OCI-LY1 (cell line): ENCODE results near the gene DUS3L.

Experiments used
- EZH2 ChIP-seq: fragments of 200-600 bp; sonication (generic), shearing (Covaris generic); IDR thresholded peaks from 2 replicates; pipeline ENCODE4 v1.8.0; 2017; ENCODE audit warnings: borderline replicate concordance, mixed run types, mild to moderate bottlenecking, antibody characterized with exemption, low read length, moderate library complexity, mixed read lengths
- TF ChIP-seq, protein P1 (sequence below): fragments of 200-600 bp; sonication (generic), shearing (Covaris generic); IDR thresholded peaks from 2 replicates; pipeline ENCODE4 v1.5.1; 2017; ENCODE audit warnings: mild to moderate bottlenecking, antibody characterized with exemption, low read length, moderate library complexity, mixed read lengths

DNA sequence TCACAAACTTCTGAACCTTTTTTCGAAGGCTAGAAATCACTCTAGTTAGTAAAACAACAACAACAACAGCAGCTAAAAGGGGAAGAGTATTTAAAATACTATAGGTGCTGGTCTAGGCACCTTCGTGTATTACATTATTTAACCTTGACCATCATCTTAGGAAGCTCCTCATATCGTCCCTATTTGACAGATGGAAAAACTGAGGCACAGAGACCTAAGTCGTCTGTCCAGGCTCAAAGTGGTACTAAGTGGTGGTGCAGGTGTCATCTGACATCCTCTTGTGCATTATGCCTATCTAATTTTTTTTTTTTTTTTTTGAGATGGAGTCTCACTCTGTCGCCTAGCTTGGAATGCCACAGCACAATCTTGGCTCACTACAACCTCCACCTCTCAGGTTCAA, 41.5 kb downstream of the DUS3L start:
- TF ChIP-seq, protein P1, sequence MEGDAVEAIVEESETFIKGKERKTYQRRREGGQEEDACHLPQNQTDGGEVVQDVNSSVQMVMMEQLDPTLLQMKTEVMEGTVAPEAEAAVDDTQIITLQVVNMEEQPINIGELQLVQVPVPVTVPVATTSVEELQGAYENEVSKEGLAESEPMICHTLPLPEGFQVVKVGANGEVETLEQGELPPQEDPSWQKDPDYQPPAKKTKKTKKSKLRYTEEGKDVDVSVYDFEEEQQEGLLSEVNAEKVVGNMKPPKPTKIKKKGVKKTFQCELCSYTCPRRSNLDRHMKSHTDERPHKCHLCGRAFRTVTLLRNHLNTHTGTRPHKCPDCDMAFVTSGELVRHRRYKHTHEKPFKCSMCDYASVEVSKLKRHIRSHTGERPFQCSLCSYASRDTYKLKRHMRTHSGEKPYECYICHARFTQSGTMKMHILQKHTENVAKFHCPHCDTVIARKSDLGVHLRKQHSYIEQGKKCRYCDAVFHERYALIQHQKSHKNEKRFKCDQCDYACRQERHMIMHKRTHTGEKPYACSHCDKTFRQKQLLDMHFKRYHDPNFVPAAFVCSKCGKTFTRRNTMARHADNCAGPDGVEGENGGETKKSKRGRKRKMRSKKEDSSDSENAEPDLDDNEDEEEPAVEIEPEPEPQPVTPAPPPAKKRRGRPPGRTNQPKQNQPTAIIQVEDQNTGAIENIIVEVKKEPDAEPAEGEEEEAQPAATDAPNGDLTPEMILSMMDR: no peak
- no peak for TF ChIP-seq EZH2
